SH-SY5Y (cell line): ENCODE results near the gene SUDS3.

Experiments
- GATA2 ChIP-seq: IDR thresholded peaks from 2 replicates; pipeline ENCODE4 v1.6.1; 2011; ENCODE audit warnings: mild to moderate bottlenecking, low read depth, low read length
- GATA3 ChIP-seq: IDR thresholded peaks from 2 replicates; pipeline ENCODE4 v1.6.1; 2011; ENCODE audit warnings: low read depth, mild to moderate bottlenecking, low read length, moderate library complexity

DNA sequence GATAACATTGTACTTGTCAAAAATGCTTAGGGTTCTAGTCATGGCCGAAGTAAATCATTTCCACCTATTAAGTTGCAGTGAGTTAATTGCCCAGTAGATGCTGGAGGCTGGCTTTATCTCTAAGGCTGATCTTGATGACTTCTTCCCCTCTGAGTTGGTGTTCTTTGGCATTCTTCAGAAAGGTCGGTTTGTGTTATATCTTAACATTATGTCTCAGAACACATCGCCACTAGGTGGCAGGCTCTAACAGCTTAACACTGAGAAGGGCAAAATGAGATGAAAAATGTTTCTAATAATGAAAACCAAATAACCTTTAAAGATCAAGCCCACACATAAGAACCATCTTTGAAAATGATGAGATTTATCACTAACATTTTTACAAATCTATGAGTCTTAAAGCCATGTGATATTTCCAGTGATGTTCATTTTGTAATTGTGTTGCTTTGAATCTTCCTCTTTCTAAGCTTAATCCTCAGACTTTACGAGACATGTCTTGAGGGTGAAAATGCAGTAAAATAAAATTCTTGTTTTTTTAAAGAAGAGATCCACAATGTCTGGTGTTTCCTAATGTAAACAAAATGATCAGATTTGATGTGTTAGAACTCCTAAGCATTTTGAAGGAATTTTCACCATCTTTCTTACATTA, 28.6 kb downstream of the SUDS3 start:
- TF ChIP-seq GATA2 (no peak), GATA3 (no peak)
